Epithelial cell of esophagus (primary cell): ENCODE results near the gene HSF2BP.

Experiments used
- DNase-seq: peaks from one replicate; pipeline ENCODE4 v3.0.0; 2010; ENCODE audit warnings: low read depth
- H3K4me3 ChIP-seq: 2 replicates; pipeline ENCODE4 v1.5.1; 2011; ENCODE audit warnings: mild to moderate bottlenecking, low read length, control low read depth
- CTCF ChIP-seq: IDR thresholded peaks from 2 replicates; pipeline ENCODE4 v1.5.1; 2011; ENCODE audit warnings: low read depth, mild to moderate bottlenecking, low read length, control low read depth, inconsistent platforms; ENCODE audit not compliant: insufficient read depth; ENCODE audit errors: missing control alignments

The HSF2BP gene

GRCh38 chr21:43692949-43693348, 33.7 kb upstream of the HSF2BP start:
- no peak overlapping the region for H3K4me3 ChIP-seq
- DNase-seq: no peak
- no peak for TF ChIP-seq CTCF

GRCh38 chr21:43691801-43692200, 32.5 kb upstream of the HSF2BP start:
- TF ChIP-seq CTCF: no peak
- no peak for DNase-seq
- no peak overlapping the region for H3K4me3 ChIP-seq

- DNase-seq: peak; percentile 24
- H3K4me3 ChIP-seq: no peak overlapping the region
- no peak for TF ChIP-seq CTCF
Measured at GRCh38 chr21:43691086-43691795, 32.0 kb upstream of the HSF2BP start.

- TF ChIP-seq CTCF: no peak
- H3K4me3 ChIP-seq: no peak overlapping the region
Measured at GRCh38 chr21:43690346-43690745, 31.1 kb upstream of the HSF2BP start.

GRCh38 chr21:43689556-43690337, 30.5 kb upstream of the HSF2BP start:
- TF ChIP-seq CTCF: no peak
- H3K4me3 ChIP-seq: no peak overlapping the region
- no peak for DNase-seq

More at GRCh38 chr21:43690346-43690745, 31.1 kb upstream of the HSF2BP start:
- no peak for DNase-seq

- no peak for DNase-seq
- no peak overlapping the region for H3K4me3 ChIP-seq
- no peak for TF ChIP-seq CTCF
Measured at GRCh38 chr21:43688906-43689305, 29.6 kb upstream of the HSF2BP start.
